HEK293 (cell line): ENCODE results near the gene EPS8.

ENCODE experiments used
- CTCF ChIA-PET: fragments of 350-600 bp; formaldehyde crosslinking; extraction: SDS; loops from one replicate; lab custom pipeline; 2021; ENCODE audit warnings: antibody characterized with exemption; lab: Yijun Ruan, JAX
- POLR2A ChIA-PET: fragments of 300-600 bp; formaldehyde crosslinking; extraction: SDS; loops from one replicate; lab custom pipeline; 2020; ENCODE audit warnings: antibody characterized with exemption, inconsistent platforms; lab: Yijun Ruan, JAX
- H3K27ac ChIP-seq: fragments of 200-500 bp; sonication (Bioruptor generic); 2 replicates; pipeline ENCODE4 v1.5.1; 2014; ENCODE audit warnings: low read depth, low read length, control low read depth, inconsistent platforms; ENCODE audit errors: extremely low read depth
- H3K36me3 ChIP-seq, 2 experiments: fragments of 200-500 bp in 1 of 2; sonication (Bioruptor generic) in 1 of 2; 1 replicate in 1 of 2; 2 replicates in 1 of 2; pipeline ENCODE4 v1.5.1; 2014 to 2017; ENCODE audit warnings: inconsistent platforms in 2 of 2, low read length in 2 of 2; ENCODE audit not compliant: control insufficient read depth in 2 of 2, insufficient read depth in 1 of 2
- H3K4me1 ChIP-seq: fragments of 200-500 bp; sonication (Bioruptor generic); 2 replicates; pipeline ENCODE4 v1.5.1; 2014; ENCODE audit warnings: mild to moderate bottlenecking, low read length, inconsistent platforms; ENCODE audit not compliant: control insufficient read depth, insufficient read depth
- H3K4me3 ChIP-seq: 2 replicates; pipeline ENCODE4 v1.5.1; 2011; ENCODE audit warnings: low read depth, mild to moderate bottlenecking, control low read depth, low read length, moderate library complexity
- H3K9me3 ChIP-seq: fragments of 200-500 bp; sonication (Bioruptor generic); 2 replicates; pipeline ENCODE4 v1.5.1; 2014; ENCODE audit warnings: low read depth, low read length, inconsistent platforms; ENCODE audit not compliant: control insufficient read depth, insufficient read depth
- GLI2 ChIP-seq: fragments of 450-650 bp; formaldehyde crosslinking; IDR thresholded peaks from 2 replicates; pipeline ENCODE4; 2017; ENCODE audit warnings: missing biosample characterization, missing genetic modification characterization, low read depth, borderline replicate concordance
- HOXC10 ChIP-seq: sonication (generic); formaldehyde crosslinking; IDR thresholded peaks from 2 replicates; pipeline ENCODE4 v1.8.1; 2023; ENCODE audit warnings: mild to moderate bottlenecking, missing genetic modification reagents
- KLF17 ChIP-seq: fragments of 450-650 bp; formaldehyde crosslinking; IDR thresholded peaks from 2 replicates; pipeline ENCODE4 v1.5.1; 2016; ENCODE audit warnings: missing biosample characterization, missing genetic modification characterization
- MEIS1 ChIP-seq: sonication (generic); formaldehyde crosslinking; IDR thresholded peaks from 2 replicates; pipeline ENCODE4 v1.8.1; 2022; ENCODE audit warnings: missing genetic modification reagents, mild to moderate bottlenecking, borderline replicate concordance
- OVOL3 ChIP-seq: fragments of 450-650 bp; formaldehyde crosslinking; IDR thresholded peaks from 2 replicates; pipeline ENCODE4 v1.5.1; 2016; ENCODE audit warnings: missing biosample characterization, missing genetic modification characterization
- PATZ1 ChIP-seq: fragments of 450-650 bp; formaldehyde crosslinking; IDR thresholded peaks from 2 replicates; pipeline ENCODE4 v1.5.1; 2016; ENCODE audit warnings: missing biosample characterization, missing genetic modification characterization
- REST ChIP-seq: fragments of 450-650 bp; formaldehyde crosslinking; IDR thresholded peaks from 2 replicates; pipeline ENCODE4 v1.5.1; 2016; ENCODE audit warnings: missing biosample characterization, missing genetic modification characterization
- SETDB1 ChIP-seq: IDR thresholded peaks from one replicate; pipeline ENCODE4 v1.6.1; 2017; ENCODE audit warnings: mild to moderate bottlenecking, low read length, moderate library complexity, mixed read lengths; ENCODE audit not compliant: insufficient read length
- YY2 ChIP-seq: fragments of 450-650 bp; formaldehyde crosslinking; IDR thresholded peaks from 2 replicates; pipeline ENCODE4 v1.5.1; 2016; ENCODE audit warnings: missing biosample characterization, missing genetic modification characterization
- ZBTB6 ChIP-seq: fragments of 450-650 bp; formaldehyde crosslinking; IDR thresholded peaks from 2 replicates; pipeline ENCODE4 v1.5.1; 2017; ENCODE audit warnings: missing biosample characterization, missing genetic modification characterization
- ZFP41 ChIP-seq: fragments of 450-650 bp; formaldehyde crosslinking; IDR thresholded peaks from 2 replicates; pipeline ENCODE4 v1.5.1; 2016; ENCODE audit warnings: missing biosample characterization, missing genetic modification characterization, borderline replicate concordance
- ZNF10 ChIP-seq: fragments of 450-650 bp; formaldehyde crosslinking; IDR thresholded peaks from 2 replicates; pipeline ENCODE4 v1.5.1; 2017; ENCODE audit warnings: missing biosample characterization, missing genetic modification characterization
- ZNF202 ChIP-seq: fragments of 450-650 bp; formaldehyde crosslinking; IDR thresholded peaks from 2 replicates; pipeline ENCODE4 v1.5.1; 2016; ENCODE audit warnings: missing biosample characterization, missing genetic modification characterization, borderline replicate concordance
- ZNF211 ChIP-seq: fragments of 450-650 bp; formaldehyde crosslinking; IDR thresholded peaks from 2 replicates; pipeline ENCODE4 v1.5.1; 2016; ENCODE audit warnings: low read depth, missing biosample characterization, missing genetic modification characterization
- ZNF223 ChIP-seq: fragments of 450-650 bp; formaldehyde crosslinking; IDR thresholded peaks from 2 replicates; pipeline ENCODE4 v1.5.1; 2016; ENCODE audit warnings: missing biosample characterization, missing genetic modification characterization
- ZNF404 ChIP-seq: fragments of 450-650 bp; formaldehyde crosslinking; IDR thresholded peaks from 2 replicates; pipeline ENCODE4 v1.5.1; 2017; ENCODE audit warnings: missing biosample characterization, missing genetic modification characterization
- ZNF416 ChIP-seq: fragments of 450-650 bp; formaldehyde crosslinking; IDR thresholded peaks from 2 replicates; pipeline ENCODE4 v1.5.1; 2016; ENCODE audit warnings: missing biosample characterization, missing genetic modification characterization
- ZNF580 ChIP-seq: fragments of 450-650 bp; formaldehyde crosslinking; IDR thresholded peaks from 2 replicates; pipeline ENCODE4 v1.5.1; 2016; ENCODE audit warnings: missing biosample characterization, missing genetic modification characterization
- ZNF596 ChIP-seq: fragments of 450-650 bp; IDR thresholded peaks from 2 replicates; pipeline ENCODE4 v1.5.0; 2018; ENCODE audit warnings: missing biosample characterization, mild to moderate bottlenecking, missing genetic modification characterization, moderate library complexity
- ZNF623 ChIP-seq: fragments of 450-650 bp; formaldehyde crosslinking; IDR thresholded peaks from 2 replicates; pipeline ENCODE4 v1.5.1; 2016; ENCODE audit warnings: missing biosample characterization, missing genetic modification characterization
- ZNF624 ChIP-seq: fragments of 450-650 bp; formaldehyde crosslinking; IDR thresholded peaks from 2 replicates; pipeline ENCODE4 v1.5.1; 2017; ENCODE audit warnings: missing biosample characterization, missing genetic modification characterization
- ZNF629 ChIP-seq: fragments of 450-650 bp; formaldehyde crosslinking; IDR thresholded peaks from 2 replicates; pipeline ENCODE4 v1.5.1; 2017; ENCODE audit warnings: missing biosample characterization, missing genetic modification characterization
- ZNF660 ChIP-seq: fragments of 450-650 bp; IDR thresholded peaks from 2 replicates; pipeline ENCODE4 v1.5.1; 2018; ENCODE audit warnings: missing biosample characterization, mild to moderate bottlenecking, missing genetic modification characterization
- ZNF664 ChIP-seq: fragments of 450-650 bp; formaldehyde crosslinking; IDR thresholded peaks from 2 replicates; pipeline ENCODE4 v1.5.1; 2016; ENCODE audit warnings: missing biosample characterization, missing genetic modification characterization
- ZNF701 ChIP-seq: fragments of 450-650 bp; formaldehyde crosslinking; IDR thresholded peaks from 2 replicates; pipeline ENCODE4 v1.5.1; 2016; ENCODE audit warnings: missing biosample characterization, missing genetic modification characterization
- ZNF707 ChIP-seq: fragments of 450-650 bp; formaldehyde crosslinking; IDR thresholded peaks from 2 replicates; pipeline ENCODE4 v1.5.1; 2016; ENCODE audit warnings: missing biosample characterization, missing genetic modification characterization
- ZNF792 ChIP-seq: fragments of 450-650 bp; formaldehyde crosslinking; IDR thresholded peaks from 2 replicates; pipeline ENCODE4 v1.5.1; 2016; ENCODE audit warnings: missing biosample characterization, missing genetic modification characterization
- ZSCAN16 ChIP-seq: fragments of 450-650 bp; formaldehyde crosslinking; IDR thresholded peaks from 2 replicates; pipeline ENCODE4 v1.5.1; 2016; ENCODE audit warnings: missing biosample characterization, missing genetic modification characterization
- ZSCAN30 ChIP-seq: fragments of 450-650 bp; IDR thresholded peaks from 2 replicates; pipeline ENCODE4 v1.5.1; 2018; ENCODE audit warnings: missing biosample characterization, mild to moderate bottlenecking, missing genetic modification characterization, moderate library complexity

EPS8 gene

GRCh38 chr12:15638231-15638630, 151.0 kb downstream of the EPS8 start:
- Histone ChIP-seq H3K4me1 (peaks cover 5% of the 10 kb centered on the region), H3K9me3 (no peaks in the 10 kb centered on the region), H3K36me3 (peaks cover 9 to 15% of the 10 kb centered on the region in 2 experiments; a peak in 2 of 3 replicates), H3K4me3 (no peak overlapping the region), H3K27ac (no peak overlapping the region)
- CTCF ChIA-PET, result interaction anchor here (0.6 kb wide), 1 partner anchor 164 kb away, joined by 3 read pairs; no protein-coding TSS in a partner anchor
- POLR2A ChIA-PET, result no interaction called here
- TF ChIP-seq ZSCAN16 (tag by site-specific recombination) (no peak), KLF17 (tag by site-specific recombination) (no peak), OVOL3 (no peak), ZNF701 (tag by site-specific recombination) (no peak), REST (tag by site-specific recombination) (no peak), HOXC10 (CRISPR knock-in tag) (no peak), ZNF580 (tag by site-specific recombination) (no peak), ZNF416 (tag by site-specific recombination) (no peak), ZNF707 (tag by site-specific recombination) (no peak), GLI2 (tag by site-specific recombination) (no peak), ZBTB6 (tag by site-specific recombination) (no peak), ZNF623 (no peak), MEIS1 (no peak), ZSCAN30 (tag by site-specific recombination) (no peak), ZNF202 (tag by site-specific recombination) (no peak), SETDB1 (no peak)

GRCh38 chr12:15636060-15636890, 152.9 kb downstream of the EPS8 start:
- POLR2A ChIA-PET, result no interaction called here
- H3K9me3 ChIP-seq, result no peaks in the 10 kb centered on the region
- no peak overlapping the region for H3K27ac ChIP-seq
- H3K36me3 ChIP-seq, result peaks cover 9 to 15% of the 10 kb centered on the region in 2 experiments; a peak in 2 of 3 replicates
- H3K4me3 ChIP-seq, result no peak overlapping the region
- H3K4me1 ChIP-seq, result peaks cover 5% of the 10 kb centered on the region
- CTCF ChIA-PET, result interaction anchor here (0.5 to 0.7 kb wide), 2 partner anchors 10 to 208 kb away, joined by 3 read pairs; no protein-coding TSS in a partner anchor
- TF ChIP-seq ZNF629 (tag by site-specific recombination), result no peak
- TF ChIP-seq PATZ1 (tag by site-specific recombination), result no peak
- TF ChIP-seq ZNF664, result no peak
- no peak for TF ChIP-seq ZNF792 (tag by site-specific recombination)
- no peak for TF ChIP-seq YY2 (tag by site-specific recombination)
- TF ChIP-seq ZNF404 (tag by site-specific recombination), result no peak
- TF ChIP-seq ZNF660 (tag by site-specific recombination), result no peak
- no peak for TF ChIP-seq ZNF223 (tag by site-specific recombination)
- no peak for TF ChIP-seq ZNF596
- TF ChIP-seq ZNF10 (tag by site-specific recombination), result no peak
- TF ChIP-seq ZNF211 (tag by site-specific recombination), result no peak
- TF ChIP-seq ZFP41 (tag by site-specific recombination), result no peak
- TF ChIP-seq ZNF624 (tag by site-specific recombination), result no peak
